ENCODE measurements around the gene CACNB2.

DNA sequence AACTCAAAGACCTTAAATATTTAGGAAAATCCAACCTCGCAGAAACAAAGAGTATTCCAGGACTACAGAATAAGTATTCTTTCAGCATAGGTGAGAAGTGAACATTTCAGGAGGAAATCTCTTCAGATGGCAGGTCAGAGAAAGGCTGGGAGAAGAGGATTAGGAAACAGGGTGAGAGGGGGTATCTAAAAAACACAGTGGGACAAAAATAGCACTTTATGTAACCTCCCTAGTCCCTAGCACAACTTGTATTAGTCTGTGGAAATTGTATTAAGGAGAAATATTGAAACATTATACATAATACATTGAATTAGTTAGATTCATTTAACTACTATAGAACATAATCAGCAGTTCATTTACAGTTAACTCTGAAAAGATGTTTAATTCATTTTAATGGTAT, 192.3 kb downstream of the CACNB2 start:
- TF ChIP-seq CTCF (IDR thresholded peaks at IDR 0.05; ENCODE audit: poor library complexity) = no peak
- no peak for TF ChIP-seq EZH2 (IDR thresholded peaks at IDR 0.05; ENCODE audit: borderline replicate concordance)

Data from hepatocyte (in vitro differentiated cells).